ENCODE results near the gene HNF4A. TPM values are rescaled to one million over a fixed set of nuclear protein-coding genes. Genes with fewer than 3 reads are reported as not detected.

Gene HNF4A
- total RNA-seq, 1 donor from 2014 or later, result 0.18 TPM

GRCh38 chr20:44432618-44433577 is 77.4 kb downstream of the HNF4A start:
- no peaks in the 10 kb centered on the region for H3K9me3 ChIP-seq
- ATAC-seq (no peak), DNase-seq (no peak)
- H3K27ac ChIP-seq, result no peak overlapping the region
- H3K27me3 ChIP-seq (ENCODE audit: low read depth), result peaks cover 12% of the 10 kb centered on the region
- H3K4me3 ChIP-seq, result no peak overlapping the region
- H3K4me1 ChIP-seq, result no peaks in the 10 kb centered on the region
- H3K36me3 ChIP-seq, result no peaks in the 10 kb centered on the region
- TF ChIP-seq CTCF (IDR thresholded peaks at IDR 0.05), result no peak
- intact Hi-C loops (cut with DNase I), result no loop called here

GRCh38 chr20:44433751-44434538 is 78.4 kb downstream of the HNF4A start:
- Histone ChIP-seq H3K36me3 (no peaks in the 10 kb centered on the region), H3K27me3 (ENCODE audit: low read depth) (peaks cover 12% of the 10 kb centered on the region), H3K27ac (no peak overlapping the region), H3K4me3 (no peak overlapping the region), H3K4me1 (no peaks in the 10 kb centered on the region), H3K9me3 (no peaks in the 10 kb centered on the region)
- no peak for TF ChIP-seq CTCF (IDR thresholded peaks at IDR 0.05)
- no peak for DNase-seq
- intact Hi-C loops (cut with DNase I), result no loop called here
- ATAC-seq, result no peak

GRCh38 chr20:44435630-44436335 is 80.3 kb downstream of the HNF4A start:
- TF ChIP-seq CTCF (IDR thresholded peaks at IDR 0.05), result no peak
- H3K4me3 ChIP-seq, result no peak overlapping the region
- peak; percentile 39 to 48 for ATAC-seq
- H3K9me3 ChIP-seq, result no peaks in the 10 kb centered on the region
- no peak overlapping the region for H3K27ac ChIP-seq
- H3K4me1 ChIP-seq, result no peaks in the 10 kb centered on the region
- no peak for DNase-seq
- H3K27me3 ChIP-seq (ENCODE audit: low read depth), result peaks cover 12% of the 10 kb centered on the region
- intact Hi-C loops (cut with DNase I), result no loop called here
- H3K36me3 ChIP-seq, result no peaks in the 10 kb centered on the region

DNA sequence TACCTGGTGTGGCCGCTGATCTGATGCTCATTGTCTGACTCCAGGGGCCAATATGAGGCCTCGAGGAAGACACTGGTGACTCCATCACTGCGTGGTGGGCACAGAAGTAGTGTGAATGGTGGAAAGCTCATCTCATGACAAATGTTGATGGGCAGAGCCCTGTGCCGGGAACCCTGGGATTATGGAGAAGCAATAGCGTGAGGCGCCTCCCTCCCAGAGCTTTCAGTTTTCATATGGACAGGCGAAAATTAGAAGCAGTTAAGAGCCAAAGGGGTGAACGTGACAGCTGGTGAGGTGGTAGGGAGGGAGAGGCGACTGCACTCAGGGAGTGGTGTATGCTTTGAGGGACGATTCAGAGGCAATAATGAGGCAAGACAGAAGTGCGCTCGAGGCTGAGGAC is 80.9 kb downstream of the HNF4A start:
- DNase-seq (no peak), ATAC-seq (no peak)
- H3K4me1 ChIP-seq, result no peaks in the 10 kb centered on the region
- intact Hi-C loops (cut with DNase I), result no loop called here
- no peak for TF ChIP-seq CTCF (IDR thresholded peaks at IDR 0.05)
- no peaks in the 10 kb centered on the region for H3K9me3 ChIP-seq
- H3K4me3 ChIP-seq, result no peak overlapping the region
- H3K27ac ChIP-seq, result no peak overlapping the region
- no peaks in the 10 kb centered on the region for H3K36me3 ChIP-seq
- H3K27me3 ChIP-seq (ENCODE audit: low read depth), result peaks cover 9% of the 10 kb centered on the region

DNA sequence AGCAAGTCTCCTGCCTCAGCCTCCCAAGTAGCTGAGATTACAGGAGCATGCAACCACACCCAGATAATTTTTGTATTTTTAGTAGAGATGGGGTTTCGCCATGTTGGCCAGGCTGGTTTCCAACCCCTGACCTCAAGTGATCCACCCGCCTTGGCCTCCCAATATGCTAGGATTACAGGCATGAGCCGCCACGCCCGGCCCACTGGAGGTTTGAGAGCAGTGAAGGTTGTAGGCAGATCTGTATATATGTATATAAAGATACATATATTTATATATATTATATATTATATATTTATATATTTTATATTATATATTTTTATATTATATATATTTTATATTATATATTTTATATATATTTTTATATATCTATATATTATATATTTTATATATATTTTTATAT is 82.0 kb downstream of the HNF4A start:
- H3K36me3 ChIP-seq, result no peaks in the 10 kb centered on the region
- H3K27ac ChIP-seq, result no peak overlapping the region
- H3K27me3 ChIP-seq (ENCODE audit: low read depth), result peaks cover 7% of the 10 kb centered on the region
- no peak overlapping the region for H3K4me3 ChIP-seq
- H3K4me1 ChIP-seq, result no peaks in the 10 kb centered on the region
- no peak for TF ChIP-seq CTCF (IDR thresholded peaks at IDR 0.05)
- no peaks in the 10 kb centered on the region for H3K9me3 ChIP-seq
- ATAC-seq, result no peak
- intact Hi-C loops (cut with DNase I), result no loop called here
- DNase-seq, result no peak
